Stimulated activated naive CD8-positive, alpha-beta T cell treated with anti-CD3 and anti-CD28 coated beads, Interleukin-15, amount 100 ng/mL, for 72 hours (primary cell): ENCODE measurements around the gene CCDC24.

ENCODE experiments used
- ATAC-seq: fragments of 150-1000 bp; cut with Tn5 transposase; 2 replicates; pipeline ENCODE4 v1.10.0; 2021; ENCODE audit warnings: mild to moderate bottlenecking, moderate library complexity
- DNase-seq, 2 donors: peaks; one replicate each; pipeline ENCODE4 v3.0.0; 2021 to 2022
- H3K27ac Mint-ChIP-seq, 2 donors: one replicate each; pipeline ENCODE4 v1.8.0; 2022; ENCODE audit warnings: mild to moderate bottlenecking in 2 of 2, mixed read lengths in 2 of 2, moderate library complexity in 2 of 2
- H3K27me3 Mint-ChIP-seq: one replicate; pipeline ENCODE4 v1.8.0; 2022; ENCODE audit warnings: mixed read lengths
- H3K4me1 Mint-ChIP-seq: one replicate; pipeline ENCODE4 v1.8.0; 2022; ENCODE audit warnings: mild to moderate bottlenecking, mixed read lengths
- H3K4me3 Mint-ChIP-seq, 2 donors: one replicate each; pipeline ENCODE4 v1.8.0; 2022; ENCODE audit warnings: mild to moderate bottlenecking in 2 of 2, mixed read lengths in 2 of 2, moderate library complexity in 1 of 2
- H3K9me3 Mint-ChIP-seq, 2 donors: one replicate each; pipeline ENCODE4 v1.8.0; 2022; ENCODE audit warnings: mixed read lengths in 2 of 2

Gene CCDC24

GRCh38 chr1:44019466-44019948, 28.1 kb downstream of the CCDC24 start:
- Mint-ChIP-seq H3K27me3 (no peaks in the 10 kb centered on the region), H3K9me3 (no peaks in the 10 kb centered on the region), H3K4me3 (no peak overlapping the region), H3K4me1 (peaks cover 2% of the 10 kb centered on the region), H3K27ac (no peak overlapping the region)
- no peak for ATAC-seq
- no peak for DNase-seq

GRCh38 chr1:44020464-44020863, 29.1 kb downstream of the CCDC24 start:
- no peaks in the 10 kb centered on the region for H3K9me3 Mint-ChIP-seq
- no peak for DNase-seq
- no peaks in the 10 kb centered on the region for H3K27me3 Mint-ChIP-seq
- no peak overlapping the region for H3K27ac Mint-ChIP-seq
- H3K4me3 Mint-ChIP-seq: no peak overlapping the region
- no peak for ATAC-seq
- no peaks in the 10 kb centered on the region for H3K4me1 Mint-ChIP-seq

- no peaks in the 10 kb centered on the region for H3K27me3 Mint-ChIP-seq
- H3K4me1 Mint-ChIP-seq: no peaks in the 10 kb centered on the region
- H3K9me3 Mint-ChIP-seq: no peaks in the 10 kb centered on the region
- H3K4me3 Mint-ChIP-seq: no peak overlapping the region
- ATAC-seq (no peak), DNase-seq (no peak)
- H3K27ac Mint-ChIP-seq: no peak overlapping the region
Measured at GRCh38 chr1:44021156-44021555, 29.8 kb downstream of the CCDC24 start.

GRCh38 chr1:44021581-44022321, 30.4 kb downstream of the CCDC24 start:
- Mint-ChIP-seq H3K27me3 (no peaks in the 10 kb centered on the region), H3K9me3 (no peaks in the 10 kb centered on the region), H3K4me1 (no peaks in the 10 kb centered on the region), H3K27ac (peak overlapping the region in 1 of 2 donors; percentile 54), H3K4me3 (no peak overlapping the region)
- ATAC-seq: no peak
- no peak for DNase-seq

GRCh38 chr1:44024031-44024902, 32.9 kb downstream of the CCDC24 start:
- no peak for DNase-seq
- no peak for ATAC-seq
- no peaks in the 10 kb centered on the region for H3K9me3 Mint-ChIP-seq
- H3K4me3 Mint-ChIP-seq: no peak overlapping the region
- H3K4me1 Mint-ChIP-seq: peaks cover 14% of the 10 kb centered on the region
- no peaks in the 10 kb centered on the region for H3K27me3 Mint-ChIP-seq
- H3K27ac Mint-ChIP-seq: no peak overlapping the region

GRCh38 chr1:44024903-44025525, 33.6 kb downstream of the CCDC24 start:
- Mint-ChIP-seq H3K27ac (no peak overlapping the region), H3K4me1 (peaks cover 19% of the 10 kb centered on the region), H3K9me3 (no peaks in the 10 kb centered on the region), H3K4me3 (no peak overlapping the region), H3K27me3 (no peaks in the 10 kb centered on the region)
- ATAC-seq (no peak), DNase-seq (no peak)

GRCh38 chr1:44025816-44026215, 34.4 kb downstream of the CCDC24 start:
- H3K4me3 Mint-ChIP-seq: no peak overlapping the region
- H3K9me3 Mint-ChIP-seq: no peaks in the 10 kb centered on the region
- no peak for ATAC-seq
- H3K4me1 Mint-ChIP-seq: peaks cover 19% of the 10 kb centered on the region
- no peaks in the 10 kb centered on the region for H3K27me3 Mint-ChIP-seq
- no peak for DNase-seq
- H3K27ac Mint-ChIP-seq: no peak overlapping the region

GRCh38 chr1:44027320-44027719, 35.9 kb downstream of the CCDC24 start:
- Mint-ChIP-seq H3K4me3 (no peak overlapping the region), H3K27me3 (no peaks in the 10 kb centered on the region), H3K4me1 (peaks cover 32% of the 10 kb centered on the region), H3K9me3 (no peaks in the 10 kb centered on the region), H3K27ac (peak overlapping the region in 1 of 2 donors; percentile 20)
- no peak for ATAC-seq
- no peak for DNase-seq

GRCh38 chr1:44029260-44029910, 38.0 kb downstream of the CCDC24 start:
- no peak for DNase-seq

GRCh38 chr1:44029911-44030604, 38.7 kb downstream of the CCDC24 start:
- peak overlapping the region; percentile 89 to 99 for H3K27ac Mint-ChIP-seq
- no peaks in the 10 kb centered on the region for H3K27me3 Mint-ChIP-seq
- no peaks in the 10 kb centered on the region for H3K9me3 Mint-ChIP-seq
- H3K4me3 Mint-ChIP-seq: peak overlapping the region; percentile 92 to 95
- DNase-seq: peak; percentile 89 to 91
- H3K4me1 Mint-ChIP-seq: peaks cover 49% of the 10 kb centered on the region
- ATAC-seq: peak; percentile 80

More at GRCh38 chr1:44029260-44029910, 38.0 kb downstream of the CCDC24 start:
- H3K9me3 Mint-ChIP-seq: no peaks in the 10 kb centered on the region
- H3K27me3 Mint-ChIP-seq: no peaks in the 10 kb centered on the region
- peak overlapping the region; percentile 86 to 89 for H3K27ac Mint-ChIP-seq
- peak; percentile 31 for ATAC-seq
- H3K4me1 Mint-ChIP-seq: peaks cover 49% of the 10 kb centered on the region
- H3K4me3 Mint-ChIP-seq: peak overlapping the region; percentile 92 to 95

GRCh38 chr1:44030605-44031251, 39.3 kb downstream of the CCDC24 start:
- no peaks in the 10 kb centered on the region for H3K9me3 Mint-ChIP-seq
- peak overlapping the region; percentile 97 to 99 for H3K27ac Mint-ChIP-seq
- H3K4me3 Mint-ChIP-seq: peak overlapping the region; percentile 89 to 92
- no peaks in the 10 kb centered on the region for H3K27me3 Mint-ChIP-seq
- ATAC-seq: peak; percentile 65
- H3K4me1 Mint-ChIP-seq: peaks cover 49% of the 10 kb centered on the region
- DNase-seq: peak; percentile 72 to 73

GRCh38 chr1:44031252-44032169, 40.1 kb downstream of the CCDC24 start, which contains the start of gene SLC6A9:
TSS of gene SLC6A9 (minus strand) at chr1:44031462. CDS start at chr1:44024277, 7,185 bp downstream.
- ATAC-seq: peak; percentile 30
- DNase-seq: peak; percentile 57 to 66
- peak within 1 kb of the TSS; percentile 97 to 99 for H3K27ac Mint-ChIP-seq

GRCh38 chr1:44032170-44032790, 40.9 kb downstream of the CCDC24 start:
- H3K27ac Mint-ChIP-seq: no peak overlapping the region
- peak overlapping the region; percentile 89 to 92 for H3K4me3 Mint-ChIP-seq
- H3K4me1 Mint-ChIP-seq: peaks cover 54% of the 10 kb centered on the region
- H3K27me3 Mint-ChIP-seq: no peaks in the 10 kb centered on the region
- ATAC-seq (no peak), DNase-seq (no peak)
- no peaks in the 10 kb centered on the region for H3K9me3 Mint-ChIP-seq

More at GRCh38 chr1:44031252-44032169, 40.1 kb downstream of the CCDC24 start, which contains the start of gene SLC6A9:
- Mint-ChIP-seq H3K27me3 (no peaks in the 10 kb centered on the region), H3K4me1 (peaks cover 52% of the 10 kb centered on the region), H3K4me3 (peak within 1 kb of the TSS; percentile 89 to 92), H3K9me3 (no peaks in the 10 kb centered on the region)
